Right lobe of liver (tissue), 4 donors: ENCODE results near the gene PRKCA.

Experiments
- CTCF ChIP-seq, 4 donors: fragments of 200-600 bp in 3 of 4; fragments of 450-650 bp in 1 of 4; IDR thresholded peaks; one replicate each; pipeline versions ENCODE4 v1.5.1 to v1.8.0; 2016 to 2022; ENCODE audit warnings: antibody characterized with exemption in 4 of 4, mild to moderate bottlenecking in 2 of 4
- POLR2A ChIP-seq: fragments of 450-650 bp; IDR thresholded peaks from one replicate; pipeline ENCODE4 v1.6.1; 2017; ENCODE audit warnings: antibody characterized with exemption, mild to moderate bottlenecking
- donor health status: DM: no; HTN: no; CAD: no.
- donor health status: DM: no; HTN: no; CAD: no.
- donor health status: DM: no; HTN: yes; CAD: no.

GRCh38 chr17:66494023-66494803 lies 191.8 kb downstream of the PRKCA start:
- TF ChIP-seq POLR2A (no peak), CTCF (IDR thresholded peaks at IDR 0.05) (no peak)
